ENCODE measurements around the gene ASB2.

DNA sequence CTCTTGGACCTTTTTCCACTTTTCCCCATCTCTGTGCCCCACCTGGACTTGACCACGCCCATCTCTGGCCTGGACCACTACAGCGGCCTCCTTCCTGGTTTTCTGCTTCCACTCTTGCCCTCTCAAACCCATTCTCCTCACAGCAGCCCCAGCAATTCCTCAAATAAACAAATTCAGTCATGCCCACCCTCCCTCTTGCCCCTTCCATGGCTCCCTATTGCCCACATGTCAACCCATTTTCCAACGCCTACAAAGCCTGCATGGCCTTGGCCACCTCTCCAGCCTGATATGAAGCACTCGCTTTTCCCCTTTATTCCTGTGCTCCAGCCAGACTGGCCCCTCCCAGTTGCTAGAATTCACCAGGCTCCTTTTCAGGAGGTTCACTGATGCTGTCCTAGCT lies 43.9 kb upstream of the ASB2 start:
- TF ChIP-seq, protein P1, sequence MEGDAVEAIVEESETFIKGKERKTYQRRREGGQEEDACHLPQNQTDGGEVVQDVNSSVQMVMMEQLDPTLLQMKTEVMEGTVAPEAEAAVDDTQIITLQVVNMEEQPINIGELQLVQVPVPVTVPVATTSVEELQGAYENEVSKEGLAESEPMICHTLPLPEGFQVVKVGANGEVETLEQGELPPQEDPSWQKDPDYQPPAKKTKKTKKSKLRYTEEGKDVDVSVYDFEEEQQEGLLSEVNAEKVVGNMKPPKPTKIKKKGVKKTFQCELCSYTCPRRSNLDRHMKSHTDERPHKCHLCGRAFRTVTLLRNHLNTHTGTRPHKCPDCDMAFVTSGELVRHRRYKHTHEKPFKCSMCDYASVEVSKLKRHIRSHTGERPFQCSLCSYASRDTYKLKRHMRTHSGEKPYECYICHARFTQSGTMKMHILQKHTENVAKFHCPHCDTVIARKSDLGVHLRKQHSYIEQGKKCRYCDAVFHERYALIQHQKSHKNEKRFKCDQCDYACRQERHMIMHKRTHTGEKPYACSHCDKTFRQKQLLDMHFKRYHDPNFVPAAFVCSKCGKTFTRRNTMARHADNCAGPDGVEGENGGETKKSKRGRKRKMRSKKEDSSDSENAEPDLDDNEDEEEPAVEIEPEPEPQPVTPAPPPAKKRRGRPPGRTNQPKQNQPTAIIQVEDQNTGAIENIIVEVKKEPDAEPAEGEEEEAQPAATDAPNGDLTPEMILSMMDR (IDR thresholded peaks at IDR 0.05) = no peak
- TF ChIP-seq POLR2A (IDR thresholded peaks at IDR 0.05) (no peak), POLR2AphosphoS5 (IDR thresholded peaks at IDR 0.05; ENCODE audit: insufficient read depth in 1 of 2, low read depth in 1 of 2) (no peak)
